Neural crest cell (in vitro differentiated cells): Measurements from ENCODE around the gene OR4P4. TPM values are rescaled to one million over a fixed set of nuclear protein-coding genes. Genes with fewer than 3 reads are reported as not detected.

Experiments
- DNase-seq: peaks from one replicate; pipeline ENCODE4 v3.0.0; 2021; ENCODE audit warnings: low read depth, mixed read lengths, low spot score
- H3K27ac Mint-ChIP-seq: one replicate; pipeline ENCODE4 v1.8.0; 2021; ENCODE audit warnings: mild to moderate bottlenecking, mixed read lengths; ENCODE audit not compliant: unreplicated experiment
- H3K27me3 Mint-ChIP-seq: 2 replicates; pipeline ENCODE4 v1.8.0; 2021; ENCODE audit warnings: low read depth, mild to moderate bottlenecking, mixed read lengths
- H3K36me3 Mint-ChIP-seq: 2 replicates; pipeline ENCODE4 v1.8.0; 2021; ENCODE audit warnings: low read depth, mild to moderate bottlenecking, mixed read lengths
- H3K4me1 Mint-ChIP-seq: 2 replicates; pipeline ENCODE4 v1.8.0; 2021; ENCODE audit warnings: mixed read lengths
- H3K4me3 Mint-ChIP-seq: one replicate; pipeline ENCODE4 v1.8.0; 2021; ENCODE audit warnings: mild to moderate bottlenecking, mixed read lengths
- H3K9me3 Mint-ChIP-seq: 2 replicates; pipeline ENCODE4 v1.8.0; 2021; ENCODE audit warnings: mixed read lengths
- CTCF ChIP-seq: fragments of 200-600 bp; sonication (generic); conservative IDR thresholded peaks from 2 replicates; pipeline ENCODE4 v1.5.0; 2021; ENCODE audit warnings: antibody characterized with exemption, mild to moderate bottlenecking
- total RNA-seq: library from RNA; stranded (reverse); gene quantifications from 2 replicates; pipeline ENCODE4 v1.2.1, GENCODE V29; 2021

The OR4P4 gene
- total RNA-seq, 1 donor from 2014 or later = not detected

GRCh38 chr11:55673860-55674259, 38.9 kb downstream of the OR4P4 start:
- no peaks in the 10 kb centered on the region for H3K27me3 Mint-ChIP-seq
- H3K9me3 Mint-ChIP-seq = no peaks in the 10 kb centered on the region
- no peak overlapping the region for H3K27ac Mint-ChIP-seq
- H3K4me1 Mint-ChIP-seq = no peaks in the 10 kb centered on the region
- no peak for DNase-seq
- no peaks in the 10 kb centered on the region for H3K36me3 Mint-ChIP-seq
- H3K4me3 Mint-ChIP-seq = no peak overlapping the region
- no peak for TF ChIP-seq CTCF

Other genes with a start within 250 kb of the OR4P4 start
- gene OR4C15, start 80.6 kb upstream of the OR4P4 start, total RNA-seq = not detected in 2 replicates
- not detected in 2 replicates for gene OR4C16, start 63.0 kb upstream of the OR4P4 start, total RNA-seq
- not detected in 2 replicates for gene OR4C11, start 27.5 kb upstream of the OR4P4 start, total RNA-seq
- gene OR4S2, start 13.2 kb downstream of the OR4P4 start, total RNA-seq = not detected in 2 replicates
- gene OR4C6, start 27.1 kb downstream of the OR4P4 start, total RNA-seq = not detected in 2 replicates
- gene OR5D13, start 138.3 kb downstream of the OR4P4 start, total RNA-seq = not detected in 2 replicates
- not detected in 2 replicates for gene OR5D14, start 160.4 kb downstream of the OR4P4 start, total RNA-seq
- gene OR5L1, start 176.3 kb downstream of the OR4P4 start, total RNA-seq = not detected in 2 replicates
- gene OR5D18, start 184.5 kb downstream of the OR4P4 start, total RNA-seq = not detected in 2 replicates
- not detected in 2 replicates for gene OR5L2, start 192.1 kb downstream of the OR4P4 start, total RNA-seq
- gene OR5D16, start 203.6 kb downstream of the OR4P4 start, total RNA-seq = not detected in 2 replicates
- gene TRIM51, start 248.2 kb downstream of the OR4P4 start, total RNA-seq = not detected in 2 replicates